WTC11 (cell line): ENCODE measurements around the gene KCNK3.

ENCODE experiments used
- ATF6 ChIP-seq: sonication (generic); formaldehyde crosslinking; IDR thresholded peaks from 2 replicates; pipeline ENCODE4 v1.8.1; 2023; ENCODE audit warnings: mild to moderate bottlenecking, missing genetic modification reagents
- CTCF ChIP-seq: fragments of 200-600 bp; IDR thresholded peaks from 2 replicates; pipeline ENCODE4 v1.8.0; 2022; ENCODE audit warnings: antibody characterized with exemption
- JUN ChIP-seq: sonication (generic); formaldehyde crosslinking; IDR thresholded peaks from 2 replicates; pipeline ENCODE4 v1.8.0; 2023; ENCODE audit warnings: mild to moderate bottlenecking, missing genetic modification reagents
- MAX ChIP-seq: sonication (generic); formaldehyde crosslinking; IDR thresholded peaks from 2 replicates; pipeline ENCODE4 v1.8.0; 2022; ENCODE audit warnings: mild to moderate bottlenecking, missing genetic modification reagents
- PRDM15 ChIP-seq: sonication (generic); formaldehyde crosslinking; IDR thresholded peaks from 2 replicates; pipeline ENCODE4 v1.8.0; 2022; ENCODE audit warnings: missing genetic modification reagents
- USF2 ChIP-seq: sonication (generic); formaldehyde crosslinking; IDR thresholded peaks from 2 replicates; pipeline ENCODE4 v1.8.1; 2023; ENCODE audit warnings: mild to moderate bottlenecking, missing genetic modification reagents, moderate library complexity
- ZNF423 ChIP-seq: fragments of 250-450 bp; sonication (Bioruptor Pico); IDR thresholded peaks from 2 replicates; pipeline ENCODE4 v2.1.2; 2022; ENCODE audit warnings: mild to moderate bottlenecking, moderate library complexity

GRCh38 chr2:26672818-26673393 lies 19.6 kb upstream of the KCNK3 start:
- no peak for TF ChIP-seq CTCF
- TF ChIP-seq USF2 (CRISPR knock-in tag) = no peak
- TF ChIP-seq JUN = no peak
- no peak for TF ChIP-seq PRDM15
- no peak for TF ChIP-seq MAX (CRISPR knock-in tag)
- no peak for TF ChIP-seq ZNF423
- TF ChIP-seq ATF6 = no peak
